Measurements from ENCODE around the gene KIAA1210. TPM values are rescaled to one million over a fixed set of nuclear protein-coding genes. Genes with fewer than 3 reads are reported as not detected.

The KIAA1210 gene
- total RNA-seq, 1 experiment from 2014 or later, result 0.09 TPM

DNA sequence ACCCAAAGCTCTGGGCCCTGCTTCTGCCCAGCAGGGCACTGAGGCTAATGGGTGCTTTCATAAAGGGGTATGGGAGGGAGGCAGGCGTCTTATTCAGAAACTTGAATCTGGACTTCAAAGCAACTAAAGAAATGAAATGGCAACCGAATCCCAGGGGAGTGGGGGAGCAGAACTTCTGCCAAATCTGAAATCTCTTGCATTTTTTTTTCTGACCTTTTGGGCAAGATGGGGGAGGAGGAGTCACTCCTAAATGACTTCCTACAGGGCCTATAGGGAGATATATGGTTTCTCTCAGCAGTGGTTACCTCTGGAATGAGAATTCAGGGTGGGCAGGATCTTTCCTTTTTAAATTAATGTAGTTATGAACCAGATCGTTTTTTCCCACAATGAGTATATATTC is 30.6 kb upstream of the KIAA1210 start:
- Mint-ChIP-seq H3K4me1 (ENCODE audit: low read depth, unreplicated experiment) (no peaks in the 10 kb centered on the region), H3K4me3 (ENCODE audit: low read depth, unreplicated experiment) (no peak overlapping the region), H3K27me3 (ENCODE audit: unreplicated experiment) (peaks cover 22% of the 10 kb centered on the region), H3K27ac (ENCODE audit: unreplicated experiment) (no peak overlapping the region), H3K36me3 (ENCODE audit: insufficient read depth, unreplicated experiment) (no peaks in the 10 kb centered on the region), H3K9me3 (ENCODE audit: low read depth, unreplicated experiment) (no peaks in the 10 kb centered on the region)
- intact Hi-C loops (cut with micrococcal nuclease; ENCODE audit: unreplicated experiment), result no loop called here
- DNase-seq, result no peak
- BruUV-seq (replicated peaks), result no TSS peak
- TF ChIP-seq, protein P1, sequence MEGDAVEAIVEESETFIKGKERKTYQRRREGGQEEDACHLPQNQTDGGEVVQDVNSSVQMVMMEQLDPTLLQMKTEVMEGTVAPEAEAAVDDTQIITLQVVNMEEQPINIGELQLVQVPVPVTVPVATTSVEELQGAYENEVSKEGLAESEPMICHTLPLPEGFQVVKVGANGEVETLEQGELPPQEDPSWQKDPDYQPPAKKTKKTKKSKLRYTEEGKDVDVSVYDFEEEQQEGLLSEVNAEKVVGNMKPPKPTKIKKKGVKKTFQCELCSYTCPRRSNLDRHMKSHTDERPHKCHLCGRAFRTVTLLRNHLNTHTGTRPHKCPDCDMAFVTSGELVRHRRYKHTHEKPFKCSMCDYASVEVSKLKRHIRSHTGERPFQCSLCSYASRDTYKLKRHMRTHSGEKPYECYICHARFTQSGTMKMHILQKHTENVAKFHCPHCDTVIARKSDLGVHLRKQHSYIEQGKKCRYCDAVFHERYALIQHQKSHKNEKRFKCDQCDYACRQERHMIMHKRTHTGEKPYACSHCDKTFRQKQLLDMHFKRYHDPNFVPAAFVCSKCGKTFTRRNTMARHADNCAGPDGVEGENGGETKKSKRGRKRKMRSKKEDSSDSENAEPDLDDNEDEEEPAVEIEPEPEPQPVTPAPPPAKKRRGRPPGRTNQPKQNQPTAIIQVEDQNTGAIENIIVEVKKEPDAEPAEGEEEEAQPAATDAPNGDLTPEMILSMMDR (IDR thresholded peaks at IDR 0.05; ENCODE audit: unreplicated experiment), result no peak
- CTCF ChIA-PET, result no interaction called here

DNA sequence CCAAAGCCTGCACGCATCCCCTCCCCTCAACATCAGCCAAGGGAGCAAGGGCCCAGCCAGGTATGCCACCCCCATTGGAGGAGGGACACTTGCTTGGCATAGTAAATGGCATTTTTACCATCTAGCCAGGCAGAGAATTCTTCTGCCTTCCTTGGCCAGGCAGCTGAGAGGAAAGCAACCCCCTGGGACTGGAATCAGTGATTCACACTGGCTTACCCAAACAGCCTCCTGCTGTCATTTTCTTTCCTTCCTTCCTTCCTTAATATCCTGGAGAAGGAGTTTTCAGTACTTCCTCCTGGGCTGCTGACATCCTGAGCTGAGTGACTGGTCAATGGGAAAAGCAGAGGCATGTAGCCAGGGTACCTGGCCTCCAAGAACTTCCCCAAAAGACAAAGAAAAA is 28.6 kb upstream of the KIAA1210 start:
- Mint-ChIP-seq H3K27ac (ENCODE audit: unreplicated experiment) (no peak overlapping the region), H3K4me3 (ENCODE audit: low read depth, unreplicated experiment) (no peak overlapping the region), H3K27me3 (ENCODE audit: unreplicated experiment) (peaks cover 42% of the 10 kb centered on the region), H3K36me3 (ENCODE audit: insufficient read depth, unreplicated experiment) (no peaks in the 10 kb centered on the region), H3K4me1 (ENCODE audit: low read depth, unreplicated experiment) (no peaks in the 10 kb centered on the region), H3K9me3 (ENCODE audit: low read depth, unreplicated experiment) (no peaks in the 10 kb centered on the region)
- BruUV-seq (replicated peaks), result no TSS peak
- DNase-seq, result no peak
- intact Hi-C loops (cut with micrococcal nuclease; ENCODE audit: unreplicated experiment), result no loop called here
- TF ChIP-seq, protein P1 (IDR thresholded peaks at IDR 0.05; ENCODE audit: unreplicated experiment), result no peak
- CTCF ChIA-PET, result no interaction called here

DNA sequence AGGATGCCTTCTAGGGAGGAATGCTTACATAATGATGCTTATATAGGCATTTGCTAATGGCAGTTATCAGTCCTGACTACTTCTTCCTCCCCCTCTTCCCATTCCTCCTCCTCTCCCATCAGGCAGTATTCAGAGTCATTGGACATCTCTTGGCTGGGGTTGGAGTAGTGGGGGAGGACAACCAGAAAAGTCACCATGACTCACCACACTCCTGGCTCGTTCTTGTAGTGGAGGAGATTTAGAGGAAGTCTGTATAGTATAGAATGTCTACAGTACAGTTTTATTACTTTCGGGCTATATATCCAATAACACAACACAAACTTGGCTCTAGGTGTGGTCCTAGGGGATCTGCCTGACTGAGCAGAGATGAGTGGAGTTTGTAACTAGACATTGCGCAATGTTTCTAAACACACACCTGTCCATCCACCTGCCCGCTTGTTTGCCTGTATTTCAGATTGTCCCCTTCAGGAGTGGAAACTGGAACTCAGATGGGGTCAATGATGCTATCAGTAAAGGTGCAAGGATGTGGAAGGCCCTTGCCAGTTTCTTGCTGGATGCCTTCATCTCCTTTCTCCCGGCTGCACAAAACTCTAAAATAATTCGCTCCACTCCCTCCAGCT is 27.9 kb upstream of the KIAA1210 start:
- intact Hi-C loops (cut with micrococcal nuclease; ENCODE audit: unreplicated experiment), result no loop called here
- DNase-seq, result no peak
- no TSS peak for BruUV-seq (replicated peaks)
- Mint-ChIP-seq H3K27ac (ENCODE audit: unreplicated experiment) (no peak overlapping the region), H3K4me3 (ENCODE audit: low read depth, unreplicated experiment) (no peak overlapping the region), H3K27me3 (ENCODE audit: unreplicated experiment) (peaks cover 43% of the 10 kb centered on the region), H3K9me3 (ENCODE audit: low read depth, unreplicated experiment) (no peaks in the 10 kb centered on the region), H3K36me3 (ENCODE audit: insufficient read depth, unreplicated experiment) (no peaks in the 10 kb centered on the region), H3K4me1 (ENCODE audit: low read depth, unreplicated experiment) (no peaks in the 10 kb centered on the region)
- TF ChIP-seq, protein P1 (IDR thresholded peaks at IDR 0.05; ENCODE audit: unreplicated experiment), result no peak
- CTCF ChIA-PET, result no interaction called here

DNA sequence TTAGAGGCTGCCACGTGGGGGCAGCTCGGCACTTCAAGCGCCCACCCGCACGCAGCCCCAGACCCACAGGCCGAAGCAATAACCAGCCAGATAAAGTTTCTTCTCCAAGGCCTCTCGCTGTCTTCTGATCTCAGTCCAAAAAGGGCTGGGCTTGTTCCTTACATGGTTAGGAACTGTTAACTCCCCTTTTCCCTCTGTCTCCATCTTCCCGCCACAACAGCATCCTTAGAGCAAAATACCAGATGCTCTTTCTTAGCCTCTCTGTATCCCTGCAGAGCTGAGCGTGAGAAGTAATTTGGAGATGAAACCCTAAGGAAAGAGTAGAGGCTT is 23.4 kb upstream of the KIAA1210 start:
- H3K9me3 Mint-ChIP-seq (ENCODE audit: low read depth, unreplicated experiment), result no peaks in the 10 kb centered on the region
- H3K36me3 Mint-ChIP-seq (ENCODE audit: insufficient read depth, unreplicated experiment), result no peaks in the 10 kb centered on the region
- H3K27ac Mint-ChIP-seq (ENCODE audit: unreplicated experiment), result no peak overlapping the region
- peaks cover 14% of the 10 kb centered on the region for H3K4me1 Mint-ChIP-seq (ENCODE audit: low read depth, unreplicated experiment)
- H3K27me3 Mint-ChIP-seq (ENCODE audit: unreplicated experiment), result peaks cover 43% of the 10 kb centered on the region
- CTCF ChIA-PET, result no interaction called here
- TF ChIP-seq, protein P1 (IDR thresholded peaks at IDR 0.05; ENCODE audit: unreplicated experiment), result no peak
- intact Hi-C loops (cut with micrococcal nuclease; ENCODE audit: unreplicated experiment), result no loop called here
- H3K4me3 Mint-ChIP-seq (ENCODE audit: low read depth, unreplicated experiment), result no peak overlapping the region
- no peak for DNase-seq
- no TSS peak for BruUV-seq (replicated peaks)

All from Calu3 (cell line).